GM18907 (cell line): ENCODE data around the gene ASB15.
"Not testable (repeated sequence)": the region's sequence is repeated elsewhere in the genome, so short reads cannot be mapped to it uniquely, and the experiment has no call there.

Experiments used
- ATAC-seq: cut with Tn5 transposase; IDR thresholded peaks from one replicate; pipeline ENCODE4 v1.9.1; 2021; ENCODE audit warnings: mild to moderate bottlenecking, moderate library complexity; ENCODE audit not compliant: unreplicated experiment

ASB15 gene

DNA sequence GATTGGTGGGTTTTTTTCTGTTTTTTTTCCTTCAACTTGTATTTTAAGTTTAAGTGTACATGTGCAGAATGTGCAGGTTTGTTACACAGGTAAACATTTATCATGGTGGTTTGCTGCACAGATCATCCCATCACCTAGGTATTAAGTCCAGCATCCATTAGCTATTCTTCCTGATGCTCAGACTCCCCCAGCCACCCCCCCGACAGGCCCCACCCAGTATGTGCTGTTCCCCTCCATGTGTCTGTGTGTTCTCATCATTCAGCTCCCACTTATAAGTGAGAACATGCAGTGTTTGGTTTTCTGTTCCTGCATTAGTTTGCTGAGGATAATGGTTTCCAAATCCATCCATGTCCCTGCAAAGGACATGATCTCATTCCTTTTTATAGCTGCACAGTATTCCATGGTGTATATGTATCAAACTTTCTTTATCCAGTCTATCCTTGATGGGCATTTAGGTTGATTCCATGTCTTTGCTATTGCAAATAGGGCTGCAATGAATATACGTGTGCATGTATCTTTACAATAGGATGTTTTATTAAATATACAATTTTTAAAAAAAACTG lies 32.5 kb downstream of the ASB15 start:
- not testable (repeated sequence) for ATAC-seq

DNA sequence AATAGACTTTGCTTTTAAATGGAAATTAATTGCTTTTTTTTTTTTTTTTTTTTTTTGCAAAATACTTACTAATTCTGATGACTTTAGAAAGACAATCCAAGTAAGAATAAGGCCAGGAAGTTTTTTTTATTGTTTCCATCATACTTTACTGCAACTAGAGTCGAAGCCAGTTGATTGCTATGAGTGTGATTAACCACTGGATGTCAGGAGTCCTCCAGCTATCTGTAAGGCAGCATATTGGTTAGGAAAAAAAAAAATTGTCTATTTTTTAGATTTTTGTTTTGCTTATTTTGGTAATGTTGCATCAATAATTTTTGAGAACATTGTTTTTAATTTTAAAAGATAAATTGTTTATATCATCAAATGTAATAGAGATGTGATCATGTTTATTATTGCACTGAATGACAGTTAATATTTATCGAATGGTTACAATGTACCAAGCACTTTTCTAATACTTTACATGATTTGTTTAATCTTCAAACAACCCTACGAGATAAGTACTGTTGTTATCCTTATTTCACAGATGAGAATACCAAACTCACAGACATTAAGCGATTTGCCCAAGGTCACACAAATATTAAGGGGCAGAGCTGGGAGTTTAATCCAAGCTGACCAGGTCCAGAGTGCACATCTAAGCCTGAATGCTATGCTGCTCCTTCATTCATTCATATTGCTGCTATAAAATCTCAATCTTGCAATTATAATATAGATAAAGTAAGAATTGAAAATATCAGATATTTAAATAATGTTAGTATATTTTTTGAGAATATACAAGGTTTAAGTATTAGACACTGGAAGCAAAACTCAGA lies 34.1 kb downstream of the ASB15 start:
- ATAC-seq: peak; percentile 68

DNA sequence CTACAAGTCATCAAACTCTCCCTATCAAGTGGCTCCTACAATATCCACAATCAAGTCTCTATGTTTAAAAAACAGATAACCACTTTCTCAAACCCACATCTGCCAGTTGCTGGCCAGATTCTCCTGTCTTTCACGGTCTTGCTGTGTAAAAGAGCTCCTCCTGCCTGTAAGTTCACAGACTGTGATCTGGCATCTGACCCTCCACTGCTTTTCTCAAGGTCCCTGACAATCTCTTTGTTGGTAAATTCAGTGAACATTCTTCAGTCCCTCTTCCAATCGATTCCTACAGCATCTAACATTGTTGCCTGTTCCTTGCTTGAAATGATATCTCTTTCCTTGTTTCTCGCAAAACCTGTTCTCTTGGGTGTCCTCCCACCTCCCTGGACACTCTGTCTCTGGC lies 35.6 kb downstream of the ASB15 start:
- ATAC-seq: no peak

DNA sequence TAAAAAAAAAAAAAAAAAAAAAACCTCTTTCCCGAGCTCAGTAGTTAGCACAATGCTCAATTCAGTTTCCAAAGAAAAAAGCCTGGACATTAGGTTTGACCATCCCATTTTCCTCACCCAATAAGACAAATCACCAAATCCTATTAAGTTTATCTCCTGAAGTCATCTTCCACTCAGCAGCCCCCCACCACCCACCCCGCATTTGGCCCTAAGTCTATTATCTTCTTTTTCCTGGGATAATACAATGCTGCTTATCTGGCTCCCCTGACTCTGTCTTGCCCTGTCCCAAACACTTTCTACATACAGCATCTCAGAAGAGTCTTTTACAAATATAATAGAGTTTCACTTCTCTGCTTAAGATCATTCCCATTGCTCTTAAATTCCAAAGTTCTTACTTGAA lies 36.3 kb downstream of the ASB15 start:
- ATAC-seq: no peak

- no peak for ATAC-seq
These were observed 38.0 kb downstream of the ASB15 start for GRCh38 chr7:123639631-123640030.

- ATAC-seq: no peak
These were observed 39.0 kb downstream of the ASB15 start for GRCh38 chr7:123640583-123640982.

- no peak for ATAC-seq
These were observed 40.3 kb downstream of the ASB15 start for GRCh38 chr7:123641901-123642300.

GRCh38 chr7:123643495-123644441 lies 42.1 kb downstream of the ASB15 start:
- ATAC-seq: no peak

- ATAC-seq: no peak
These were observed 43.9 kb downstream of the ASB15 start for GRCh38 chr7:123645516-123645915.

DNA sequence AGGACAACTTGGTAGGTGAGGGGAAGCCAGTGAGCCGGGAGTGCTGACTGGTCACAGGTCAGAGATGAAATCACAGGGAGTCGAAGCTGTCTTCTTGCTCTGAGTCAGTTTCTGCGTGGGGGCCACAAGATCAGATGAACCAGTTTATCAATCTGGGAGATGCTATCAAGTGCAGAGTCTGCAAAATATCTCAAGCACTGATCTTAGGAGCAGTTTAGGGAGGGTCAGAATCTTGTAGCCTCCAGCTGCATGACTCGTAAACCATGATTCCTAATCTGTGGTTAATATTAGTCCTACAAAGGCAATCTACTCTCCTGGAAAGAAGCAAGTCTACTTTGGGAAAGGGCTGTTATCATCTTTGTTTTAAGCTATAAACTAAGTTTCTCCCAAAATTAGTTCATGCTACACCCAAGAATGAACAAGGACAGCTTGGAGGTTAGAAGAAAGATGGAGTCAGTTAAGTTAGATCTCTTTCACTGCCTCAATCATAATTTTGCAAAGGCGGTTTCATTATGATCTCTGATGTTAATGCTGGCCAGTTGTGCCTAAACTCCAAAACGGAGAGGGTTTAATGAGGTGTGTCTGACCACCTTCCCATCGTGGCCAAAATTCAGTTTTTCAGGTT lies 45.6 kb downstream of the ASB15 start:
- ATAC-seq: no peak

- ATAC-seq: no peak
These were observed 48.3 kb downstream of the ASB15 start for GRCh38 chr7:123649964-123650363.

DNA sequence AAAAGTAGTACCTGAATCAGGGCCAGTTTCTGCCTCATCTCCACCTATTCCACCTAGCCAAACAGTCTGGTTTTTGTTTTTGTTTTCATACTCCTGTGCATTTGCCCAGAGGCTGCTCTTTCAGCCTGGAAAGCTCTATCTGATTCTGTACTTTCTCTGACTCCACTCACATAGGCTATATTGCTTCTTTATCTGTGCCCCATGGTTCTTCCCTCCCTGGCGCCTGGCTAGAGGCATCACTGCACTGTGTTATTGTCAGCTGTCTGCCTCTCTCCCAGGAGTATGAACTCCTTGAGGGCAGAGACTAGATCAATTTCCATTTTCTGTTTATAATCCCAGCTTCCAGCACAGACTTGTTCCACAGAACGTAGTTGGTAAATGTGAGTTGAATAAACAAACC lies 49.0 kb downstream of the ASB15 start:
- ATAC-seq: no peak

DNA sequence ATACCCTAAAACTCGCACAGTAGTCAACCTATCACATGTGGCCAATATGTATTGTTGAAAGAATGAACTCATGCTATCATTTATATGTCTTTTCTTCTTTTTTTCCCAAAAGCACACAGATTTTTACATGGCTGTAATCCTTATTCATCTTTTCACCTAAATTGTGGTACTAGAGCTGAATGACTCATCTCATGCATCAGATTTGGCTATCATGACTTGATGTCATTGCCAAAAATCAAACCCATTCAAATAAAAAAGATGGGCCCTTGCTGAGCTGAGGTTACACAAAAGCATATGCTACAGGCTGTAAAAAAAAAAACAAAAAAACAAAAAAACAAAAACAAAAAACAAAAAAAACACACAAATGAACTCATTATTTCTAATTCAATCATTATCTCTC lies 50.8 kb downstream of the ASB15 start:
- no peak for ATAC-seq

- ATAC-seq: no peak
These were observed 51.5 kb downstream of the ASB15 start for GRCh38 chr7:123653162-123653561.

DNA sequence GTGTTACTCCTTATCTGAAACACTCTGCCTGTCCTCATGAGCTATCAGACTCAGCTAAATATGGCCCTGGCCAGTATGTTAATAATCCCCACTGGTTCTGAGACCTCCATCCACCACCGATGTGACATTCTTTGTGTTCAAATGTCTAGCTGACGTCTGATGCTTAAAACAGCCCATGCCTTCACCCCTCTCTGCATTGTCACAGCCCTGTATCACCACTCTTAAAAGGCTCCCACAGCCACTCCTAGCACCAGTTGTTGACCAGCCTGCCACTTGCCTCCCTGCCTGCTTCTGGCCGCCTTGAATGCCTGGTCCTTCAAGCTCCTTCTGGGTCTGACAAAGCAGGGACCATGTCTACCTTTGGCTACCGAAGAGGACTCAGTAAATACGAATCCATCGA lies 54.0 kb downstream of the ASB15 start, which contains the start of gene LMOD2:
Gene LMOD2 (plus strand): TSS at position 253 of the 400 bp plus-strand sequence. CDS start 98 bp downstream, at position 351.
- ATAC-seq: no peak

- no peak for ATAC-seq
These were observed 55.1 kb downstream of the ASB15 start for GRCh38 chr7:123656544-123657303.

DNA sequence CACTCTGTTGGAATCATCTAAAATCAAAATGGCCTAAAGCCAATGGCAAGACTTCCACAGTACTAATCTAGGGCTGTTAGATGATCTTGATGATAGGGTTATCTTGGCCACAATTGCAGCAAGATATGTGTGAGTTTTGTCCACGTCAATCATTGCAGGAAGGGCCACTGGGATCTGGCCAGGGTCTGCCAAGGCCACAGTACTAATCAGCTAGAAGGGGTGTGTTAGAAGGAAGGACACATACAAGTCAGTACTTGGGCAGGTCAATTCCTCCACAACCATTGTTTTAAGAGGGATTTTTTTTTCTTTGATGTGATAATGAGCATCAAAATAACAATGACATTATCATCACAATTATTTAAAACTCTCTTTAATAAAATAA lies 55.7 kb downstream of the ASB15 start:
- ATAC-seq: no peak

GRCh38 chr7:123658023-123658422 lies 56.4 kb downstream of the ASB15 start:
- ATAC-seq: no peak

DNA sequence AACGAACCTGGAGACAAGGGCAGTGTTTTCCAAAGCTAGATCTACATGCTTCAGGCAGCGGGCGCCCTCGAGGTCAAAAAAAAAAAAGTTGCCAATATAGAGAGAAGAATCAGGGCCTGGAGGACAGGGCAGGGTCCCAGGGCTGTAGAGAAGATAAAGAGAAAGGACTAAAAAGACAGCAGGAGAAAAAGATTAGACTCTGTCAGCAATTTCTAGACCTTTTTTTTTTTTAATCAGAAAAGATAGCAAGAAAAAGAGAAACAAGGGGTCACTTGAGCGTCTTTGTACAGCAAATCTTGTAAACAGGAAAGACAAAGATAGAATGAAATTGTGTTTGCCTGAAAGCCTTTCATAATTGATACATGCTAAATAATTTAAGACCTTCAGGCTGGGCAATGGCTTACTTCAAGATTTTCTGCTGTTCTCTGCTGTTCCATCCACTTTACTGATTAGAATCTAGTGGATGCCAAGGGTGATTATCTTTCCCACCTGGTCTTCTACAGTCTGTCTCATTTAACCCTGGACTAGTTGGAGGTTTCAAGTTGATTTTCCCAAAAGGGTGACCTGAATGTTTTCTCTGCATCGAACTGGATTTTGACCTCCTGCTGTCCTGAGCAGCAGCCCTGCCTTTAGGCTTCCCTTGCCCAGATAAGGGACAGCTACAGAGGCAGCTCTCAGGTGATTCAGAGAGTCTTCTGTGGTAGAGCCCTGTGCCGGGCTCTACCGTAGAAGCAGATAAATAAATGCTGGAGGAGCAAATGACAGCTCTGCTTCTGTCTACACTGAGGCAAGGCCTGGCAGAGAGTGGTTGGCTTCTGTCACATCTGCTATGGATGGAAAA lies 59.1 kb downstream of the ASB15 start:
- no peak for ATAC-seq
